Measurements from ENCODE around the gene WNT16. TPM values are rescaled to one million over a fixed set of nuclear protein-coding genes. Genes with fewer than 3 reads are reported as not detected.
"Not testable (repeated sequence)": the region's sequence is repeated elsewhere in the genome, so short reads cannot be mapped to it uniquely, and the experiment has no call there.

WNT16 gene
- not detected in 2 replicates for total RNA-seq

- DNase-seq (ENCODE audit: extremely low read depth, low read depth, low spot score) = no peak
Measured at GRCh38 chr7:121328508-121329190, at the start of gene WNT16. TSS of gene WNT16 (plus strand) at chr7:121329000. CDS start at chr7:121329293, 293 bp downstream.

- DNase-seq (ENCODE audit: extremely low read depth, low read depth, low spot score) = no peak
Measured at GRCh38 chr7:121279060-121279620, 49.7 kb upstream of the WNT16 start.

GRCh38 chr7:121279822-121280221 lies 49.0 kb upstream of the WNT16 start:
- DNase-seq (ENCODE audit: extremely low read depth, low read depth, low spot score) = no peak

DNA sequence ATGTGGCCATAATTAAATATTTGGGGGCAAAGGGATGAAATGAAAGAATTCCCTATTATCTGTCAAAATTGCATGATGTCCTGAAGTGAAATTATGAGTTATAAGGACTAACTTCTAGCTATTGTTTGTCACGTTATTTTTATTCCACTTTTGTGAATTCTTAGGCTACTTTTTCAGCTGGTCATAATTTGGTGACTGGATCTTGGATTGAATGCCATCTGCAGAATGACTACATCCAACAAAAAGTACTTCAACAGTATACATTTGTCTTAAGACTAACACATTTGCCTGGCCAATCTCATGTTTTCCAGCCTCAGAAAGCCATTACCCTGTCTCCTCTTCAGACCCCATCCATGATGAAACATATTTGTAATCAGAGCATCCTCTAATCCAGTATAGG lies 48.1 kb upstream of the WNT16 start:
- no peak for DNase-seq (ENCODE audit: extremely low read depth, low read depth, low spot score)

DNA sequence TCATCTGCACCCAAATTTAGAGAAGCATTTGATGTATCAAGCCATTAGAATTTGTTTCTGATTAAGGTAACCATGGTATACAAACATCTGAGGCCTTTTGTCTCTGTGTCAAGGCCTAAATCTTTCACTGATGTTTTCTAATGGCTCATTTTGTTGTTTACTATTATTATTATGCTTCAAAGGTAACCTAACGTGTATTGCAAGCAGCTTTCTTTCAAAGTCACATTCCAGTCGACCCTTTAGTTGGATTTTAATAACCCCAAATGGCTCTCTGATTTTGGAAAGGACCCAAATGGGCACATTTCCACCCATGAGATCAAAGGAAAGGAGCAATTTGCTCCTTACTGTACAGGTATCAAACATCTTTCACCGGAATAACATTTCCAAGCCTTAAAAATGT lies 46.7 kb upstream of the WNT16 start:
- no peak for DNase-seq (ENCODE audit: extremely low read depth, low read depth, low spot score)

DNA sequence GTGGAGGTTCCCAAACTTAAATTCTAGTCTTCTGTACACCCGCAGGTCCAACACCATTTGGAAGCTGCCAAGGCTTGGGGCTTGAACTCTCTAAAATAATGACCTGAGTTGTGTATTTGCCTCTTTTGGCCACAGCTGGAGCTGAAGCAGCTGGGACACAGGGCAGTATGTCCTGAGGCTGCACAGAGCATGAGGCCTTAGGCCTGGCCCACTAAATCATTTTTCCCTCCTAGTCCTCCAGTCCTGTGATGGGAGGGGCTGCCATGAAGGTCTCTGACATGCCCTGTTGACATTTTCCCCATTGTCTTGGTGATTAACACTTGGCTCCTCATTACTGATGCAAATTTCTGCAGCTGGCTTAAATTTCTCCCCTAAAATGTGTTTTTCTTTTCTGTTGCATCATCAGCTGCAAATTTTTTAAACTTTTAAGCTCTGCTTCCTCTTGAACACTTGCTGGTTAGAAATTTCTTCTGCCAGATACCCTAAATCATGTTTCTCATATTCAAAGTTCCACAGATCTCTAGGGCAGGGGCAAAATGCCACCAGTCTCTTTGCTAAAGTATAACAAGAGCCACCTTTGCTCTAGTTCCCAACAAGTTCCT lies 43.6 kb upstream of the WNT16 start:
- DNase-seq (ENCODE audit: extremely low read depth, low read depth, low spot score) = no peak

GRCh38 chr7:121286186-121286585 lies 42.6 kb upstream of the WNT16 start:
- DNase-seq (ENCODE audit: extremely low read depth, low read depth, low spot score) = no peak

GRCh38 chr7:121286742-121287734 lies 41.8 kb upstream of the WNT16 start:
- DNase-seq (ENCODE audit: extremely low read depth, low read depth, low spot score) = no peak

DNA sequence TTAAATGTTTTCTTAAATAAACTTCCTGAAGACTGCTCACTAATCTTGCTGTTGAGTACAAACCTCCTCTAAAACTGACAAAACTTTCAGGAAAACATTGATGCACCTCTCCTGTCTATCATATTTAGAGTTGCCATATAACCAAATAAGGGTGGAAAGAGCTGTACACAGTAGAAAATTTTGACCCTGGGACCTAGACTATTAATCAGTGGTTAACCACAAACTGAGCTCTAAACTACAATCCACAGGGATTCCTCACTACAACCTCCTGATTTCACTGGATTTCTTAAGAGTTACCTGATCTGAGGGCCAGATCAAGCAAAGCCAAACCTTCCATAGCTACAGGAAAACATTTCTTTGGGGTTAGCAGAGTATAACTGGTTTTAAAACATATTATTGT lies 39.9 kb upstream of the WNT16 start:
- no peak for DNase-seq (ENCODE audit: extremely low read depth, low read depth, low spot score)

DNA sequence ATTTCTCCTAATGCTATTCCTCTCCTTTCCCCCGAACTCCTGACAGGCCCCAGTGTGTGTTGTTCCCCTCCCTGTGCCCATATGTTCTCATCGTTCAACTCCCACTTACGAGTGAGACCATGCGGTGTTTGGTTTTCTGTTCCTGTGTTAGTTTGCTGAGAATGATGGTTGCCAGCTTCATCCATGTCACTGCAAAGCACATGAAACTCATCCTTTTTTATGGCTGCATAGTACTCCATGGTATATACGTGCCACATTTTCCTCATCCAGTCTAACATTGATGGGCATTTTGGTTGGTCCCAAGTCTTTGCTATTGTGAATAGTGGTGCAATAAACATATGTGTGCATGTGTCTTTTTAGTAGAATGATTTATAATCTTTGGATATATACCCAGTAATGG lies 38.9 kb upstream of the WNT16 start:
- DNase-seq (ENCODE audit: extremely low read depth, low read depth, low spot score) = not testable (repeated sequence)

- DNase-seq (ENCODE audit: extremely low read depth, low read depth, low spot score) = no peak
Measured at GRCh38 chr7:121294448-121294992, 34.3 kb upstream of the WNT16 start.

DNA sequence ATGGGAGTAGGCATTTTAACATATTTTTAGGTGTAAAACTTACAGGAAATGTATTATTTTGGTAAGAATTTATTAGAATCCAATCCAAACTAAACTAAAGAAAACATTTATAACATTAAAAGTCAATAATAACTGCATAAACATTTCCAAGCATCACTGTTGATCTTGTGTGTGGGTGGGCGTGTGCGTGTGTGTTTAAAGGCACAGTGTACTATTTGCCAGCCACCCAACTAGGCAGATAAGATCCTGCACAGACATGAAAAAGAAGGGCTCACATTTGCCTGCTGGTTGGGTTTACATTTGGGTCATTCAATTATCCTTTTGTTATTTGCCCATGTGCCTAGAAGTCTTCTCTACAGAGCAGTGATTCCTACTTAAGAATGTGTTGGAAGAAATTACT lies 31.0 kb upstream of the WNT16 start:
- no peak for DNase-seq (ENCODE audit: extremely low read depth, low read depth, low spot score)

- no peak for DNase-seq (ENCODE audit: extremely low read depth, low read depth, low spot score)
Measured at GRCh38 chr7:121298831-121299239, 30.0 kb upstream of the WNT16 start.

DNA sequence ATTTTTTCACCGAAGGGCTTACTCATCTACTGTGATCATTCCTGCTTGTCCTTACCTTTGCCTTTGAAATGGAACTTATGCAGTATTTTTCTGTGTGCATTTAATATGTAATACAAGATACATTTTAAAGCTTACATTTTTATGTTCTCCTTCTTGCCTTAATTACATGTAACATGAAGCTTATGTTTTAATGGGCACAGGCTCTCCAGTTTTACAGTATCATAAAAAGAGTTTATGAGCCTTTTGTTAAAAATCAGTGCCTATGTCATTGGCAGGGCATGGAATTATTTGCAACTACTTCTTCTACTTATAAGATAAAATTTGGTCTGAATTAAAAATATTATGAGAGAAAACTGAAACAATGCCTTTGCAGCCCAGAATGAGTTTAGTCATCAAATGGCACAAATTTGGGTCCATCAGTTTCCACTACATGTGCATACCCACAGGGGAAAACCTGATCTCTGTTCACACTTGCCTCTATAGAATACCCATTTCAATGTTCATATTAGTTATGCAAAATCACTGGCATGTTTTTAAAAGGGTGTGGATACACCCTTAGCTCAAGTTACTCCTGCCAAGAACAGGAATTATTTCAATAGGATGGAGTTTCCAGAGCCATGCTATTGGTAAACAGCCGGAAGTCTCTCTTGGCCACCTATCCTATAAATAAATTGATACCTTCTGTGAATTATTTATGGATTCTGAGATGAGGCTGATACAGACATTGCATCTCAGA lies 27.9 kb upstream of the WNT16 start:
- no peak for DNase-seq (ENCODE audit: extremely low read depth, low read depth, low spot score)

GRCh38 chr7:121301446-121302213 lies 27.2 kb upstream of the WNT16 start:
- no peak for DNase-seq (ENCODE audit: extremely low read depth, low read depth, low spot score)

- no peak for DNase-seq (ENCODE audit: extremely low read depth, low read depth, low spot score)
Measured at GRCh38 chr7:121302214-121302745, 26.5 kb upstream of the WNT16 start.

DNA sequence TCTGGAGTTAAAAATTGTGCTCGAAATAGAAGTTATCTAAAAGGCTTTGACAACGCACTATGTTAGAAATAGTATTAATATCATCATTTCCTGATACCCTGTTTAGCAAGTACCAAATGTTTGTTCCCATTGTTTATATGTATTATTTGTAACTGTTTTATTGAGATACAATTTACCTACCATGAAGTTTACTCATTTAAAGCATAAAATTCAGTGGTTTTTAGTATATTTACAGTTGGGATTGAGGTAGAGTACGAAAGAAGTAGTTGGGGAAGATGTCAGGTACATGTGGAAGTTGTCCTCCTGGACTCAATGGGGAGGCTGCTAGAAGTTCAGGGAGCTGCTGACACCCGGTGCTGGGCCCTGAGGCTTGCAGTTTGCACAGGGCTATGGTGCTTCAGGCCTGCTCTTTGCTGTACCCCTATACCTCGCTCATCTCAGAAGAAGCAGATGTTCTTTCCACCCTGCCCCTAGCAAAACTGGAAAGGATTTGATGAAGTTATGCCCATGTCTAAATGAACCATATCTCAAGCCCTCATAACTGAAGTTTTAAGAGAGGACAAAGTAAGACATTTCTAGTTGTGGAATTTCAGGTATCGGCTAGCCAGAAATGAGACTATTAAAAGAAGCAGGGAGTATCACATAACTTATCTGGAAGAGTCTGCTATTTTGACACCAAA lies 25.2 kb upstream of the WNT16 start:
- DNase-seq (ENCODE audit: extremely low read depth, low read depth, low spot score) = no peak

GRCh38 chr7:121304102-121304658 lies 24.6 kb upstream of the WNT16 start:
- DNase-seq (ENCODE audit: extremely low read depth, low read depth, low spot score) = no peak
